HG03103 (cell line): ENCODE measurements around the gene DOCK4.
"Not testable (repeated sequence)": the region's sequence is repeated elsewhere in the genome, so short reads cannot be mapped to it uniquely, and the experiment has no call there.

Source experiments
- ATAC-seq: cut with Tn5 transposase; IDR thresholded peaks from one replicate; pipeline ENCODE4 v1.9.1; 2021; ENCODE audit warnings: low read depth; ENCODE audit not compliant: unreplicated experiment

The DOCK4 gene, protein sequence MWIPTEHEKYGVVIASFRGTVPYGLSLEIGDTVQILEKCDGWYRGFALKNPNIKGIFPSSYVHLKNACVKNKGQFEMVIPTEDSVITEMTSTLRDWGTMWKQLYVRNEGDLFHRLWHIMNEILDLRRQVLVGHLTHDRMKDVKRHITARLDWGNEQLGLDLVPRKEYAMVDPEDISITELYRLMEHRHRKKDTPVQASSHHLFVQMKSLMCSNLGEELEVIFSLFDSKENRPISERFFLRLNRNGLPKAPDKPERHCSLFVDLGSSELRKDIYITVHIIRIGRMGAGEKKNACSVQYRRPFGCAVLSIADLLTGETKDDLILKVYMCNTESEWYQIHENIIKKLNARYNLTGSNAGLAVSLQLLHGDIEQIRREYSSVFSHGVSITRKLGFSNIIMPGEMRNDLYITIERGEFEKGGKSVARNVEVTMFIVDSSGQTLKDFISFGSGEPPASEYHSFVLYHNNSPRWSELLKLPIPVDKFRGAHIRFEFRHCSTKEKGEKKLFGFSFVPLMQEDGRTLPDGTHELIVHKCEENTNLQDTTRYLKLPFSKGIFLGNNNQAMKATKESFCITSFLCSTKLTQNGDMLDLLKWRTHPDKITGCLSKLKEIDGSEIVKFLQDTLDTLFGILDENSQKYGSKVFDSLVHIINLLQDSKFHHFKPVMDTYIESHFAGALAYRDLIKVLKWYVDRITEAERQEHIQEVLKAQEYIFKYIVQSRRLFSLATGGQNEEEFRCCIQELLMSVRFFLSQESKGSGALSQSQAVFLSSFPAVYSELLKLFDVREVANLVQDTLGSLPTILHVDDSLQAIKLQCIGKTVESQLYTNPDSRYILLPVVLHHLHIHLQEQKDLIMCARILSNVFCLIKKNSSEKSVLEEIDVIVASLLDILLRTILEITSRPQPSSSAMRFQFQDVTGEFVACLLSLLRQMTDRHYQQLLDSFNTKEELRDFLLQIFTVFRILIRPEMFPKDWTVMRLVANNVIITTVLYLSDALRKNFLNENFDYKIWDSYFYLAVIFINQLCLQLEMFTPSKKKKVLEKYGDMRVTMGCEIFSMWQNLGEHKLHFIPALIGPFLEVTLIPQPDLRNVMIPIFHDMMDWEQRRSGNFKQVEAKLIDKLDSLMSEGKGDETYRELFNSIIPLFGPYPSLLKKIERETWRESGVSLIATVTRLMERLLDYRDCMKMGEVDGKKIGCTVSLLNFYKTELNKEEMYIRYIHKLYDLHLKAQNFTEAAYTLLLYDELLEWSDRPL (N-terminal part only)

DNA sequence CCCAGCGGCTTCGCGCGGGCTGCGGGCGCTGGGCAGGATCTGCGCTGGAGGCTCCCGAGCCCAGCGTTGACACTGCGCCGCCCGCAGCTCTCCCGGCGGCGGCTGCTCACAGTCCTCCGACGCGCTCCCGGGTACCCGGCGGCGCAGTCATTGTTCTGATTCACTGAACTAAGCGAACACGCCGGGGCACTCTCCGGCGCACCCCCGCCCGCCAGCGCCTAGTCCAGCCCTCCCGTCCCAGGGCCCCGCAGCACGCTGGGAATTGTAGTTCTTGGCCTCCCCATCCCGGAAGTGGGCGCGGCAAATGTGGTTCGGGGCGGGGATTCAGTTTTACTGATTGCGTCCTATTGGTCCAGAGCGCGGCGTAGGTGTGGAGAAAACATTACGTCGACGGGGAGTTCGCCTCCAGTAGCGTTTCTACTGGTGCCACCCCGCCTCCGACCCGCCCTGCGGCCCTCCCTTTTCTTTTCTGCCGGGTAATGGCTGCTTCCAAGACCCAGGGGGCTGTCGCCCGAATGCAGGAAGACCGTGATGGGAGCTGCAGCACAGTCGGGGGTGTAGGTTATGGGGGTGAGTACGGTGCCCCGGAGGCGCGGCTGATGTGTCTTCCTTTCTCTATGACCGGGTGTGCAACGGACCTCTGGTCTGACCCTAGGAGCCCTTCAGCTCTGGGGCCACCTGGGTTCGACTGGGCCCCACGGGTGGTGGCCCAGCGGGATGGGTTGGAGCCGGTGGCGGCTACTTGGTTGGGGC is at the start of gene DOCK4, which contains the start of gene ZNF277:
DOCK4 (minus strand) TSS at position 162 of the 753 bp plus-strand sequence. CDS start 261 bp downstream, outside the sequence.
ZNF277 (plus strand) TSS at position 458 of the 753 bp plus-strand sequence; CDS start at position 480, 22 bp downstream.
- peak; percentile 92 for ATAC-seq

DNA sequence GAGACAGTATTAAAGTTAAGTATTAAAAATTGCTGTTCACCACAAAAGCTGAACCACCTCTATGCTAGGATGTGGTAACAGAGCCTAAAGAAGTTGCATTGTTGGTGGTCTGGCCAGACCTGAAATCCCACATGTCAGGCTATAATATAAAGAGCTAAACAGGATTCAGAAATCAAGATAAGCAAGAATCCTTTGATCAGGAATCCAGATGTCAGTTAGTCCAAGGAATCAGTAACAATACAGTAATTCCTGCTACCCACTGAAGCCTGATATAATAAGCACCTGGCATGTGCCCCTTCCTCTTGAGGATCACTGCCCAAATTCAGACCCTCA is 49.2 kb upstream of the DOCK4 start:
- no peak for ATAC-seq

DNA sequence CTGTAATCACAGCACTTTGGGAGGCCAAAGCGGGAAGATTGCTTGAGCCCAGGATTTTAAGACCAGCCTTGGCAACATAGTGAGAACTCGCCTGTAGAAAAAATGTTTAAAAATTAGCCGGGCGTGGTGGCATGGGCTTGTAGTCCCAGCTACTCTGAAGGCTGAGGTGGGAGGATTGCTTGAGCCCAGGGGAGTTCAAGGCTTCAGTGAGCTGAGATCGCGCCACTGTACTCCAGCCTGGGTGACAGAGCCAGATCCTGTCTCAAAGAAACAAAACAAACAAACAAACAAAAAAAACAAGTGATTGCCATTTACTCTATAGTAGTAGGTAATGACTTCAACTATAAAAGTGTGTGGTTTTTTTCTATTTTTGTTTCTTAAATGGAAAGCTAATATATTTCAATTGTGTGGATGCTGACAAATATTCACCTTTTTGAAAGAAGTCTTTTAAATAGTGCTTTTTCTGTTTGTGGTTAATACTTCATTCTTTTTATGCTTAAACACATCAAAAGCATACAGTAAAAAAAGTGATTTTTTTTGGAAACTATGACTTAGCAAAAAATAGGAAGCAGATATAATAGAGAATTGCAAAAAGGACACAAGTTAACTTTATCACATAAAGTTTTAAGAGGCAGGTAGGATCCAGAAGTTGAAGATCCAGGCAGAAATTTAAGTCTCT is 48.6 kb upstream of the DOCK4 start:
- ATAC-seq, result no peak

DNA sequence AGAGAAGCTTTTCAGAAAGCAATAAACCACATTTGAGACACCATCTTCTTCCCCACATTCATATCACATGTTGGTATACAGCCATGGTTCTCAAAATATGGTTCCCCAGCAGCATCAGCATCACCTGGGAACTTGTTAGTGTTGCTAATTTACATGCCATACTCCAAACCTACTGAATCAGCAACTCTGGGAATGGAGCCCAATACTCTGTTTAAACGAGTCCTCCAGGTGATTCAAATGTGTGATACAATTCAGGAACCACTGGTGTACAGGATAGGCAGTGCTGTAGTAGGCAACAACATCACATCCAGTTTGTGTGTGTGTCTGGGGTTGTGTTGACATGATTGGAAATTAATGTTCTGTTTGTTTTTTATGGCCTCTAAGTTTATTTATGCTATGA is 48.0 kb upstream of the DOCK4 start:
- ATAC-seq, result no peak

DNA sequence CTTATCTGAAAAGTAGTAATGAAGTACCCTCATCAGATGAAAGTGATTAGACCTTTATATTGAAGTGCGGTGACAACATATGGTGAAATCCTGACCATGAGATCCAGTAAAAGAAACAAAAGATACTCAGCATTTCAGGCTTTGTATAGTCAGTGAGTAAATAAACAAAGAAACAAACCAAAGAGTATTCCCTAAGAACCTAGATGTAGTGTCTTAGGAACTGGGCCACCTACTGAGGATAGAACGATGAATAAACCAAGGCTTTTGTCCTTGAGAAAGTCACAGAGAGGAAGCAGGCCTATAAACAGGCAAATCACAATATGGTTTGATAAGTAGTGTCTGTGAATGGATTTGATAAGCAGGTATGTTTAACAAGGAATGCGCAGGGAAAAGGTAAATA is 46.5 kb upstream of the DOCK4 start:
- ATAC-seq, result no peak

DNA sequence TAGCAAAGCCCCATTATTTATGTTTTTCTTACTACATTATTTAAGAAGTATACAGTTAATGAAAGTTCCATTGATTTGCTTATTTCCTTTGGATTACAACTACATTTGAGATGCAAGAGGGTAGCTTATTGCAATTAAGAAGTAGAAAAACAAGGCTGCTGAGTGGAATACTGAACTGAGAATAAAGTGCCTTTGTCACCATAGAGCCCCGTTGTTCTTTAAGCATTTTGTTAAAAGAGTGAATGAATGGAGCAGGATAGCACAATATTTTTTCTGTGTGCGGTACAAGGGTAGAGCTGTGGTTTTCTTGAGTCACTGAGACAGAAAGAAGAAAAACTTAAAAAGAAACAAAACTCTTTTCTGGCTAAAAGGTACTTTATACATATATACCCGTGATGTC is 45.9 kb upstream of the DOCK4 start:
- no peak for ATAC-seq

DNA sequence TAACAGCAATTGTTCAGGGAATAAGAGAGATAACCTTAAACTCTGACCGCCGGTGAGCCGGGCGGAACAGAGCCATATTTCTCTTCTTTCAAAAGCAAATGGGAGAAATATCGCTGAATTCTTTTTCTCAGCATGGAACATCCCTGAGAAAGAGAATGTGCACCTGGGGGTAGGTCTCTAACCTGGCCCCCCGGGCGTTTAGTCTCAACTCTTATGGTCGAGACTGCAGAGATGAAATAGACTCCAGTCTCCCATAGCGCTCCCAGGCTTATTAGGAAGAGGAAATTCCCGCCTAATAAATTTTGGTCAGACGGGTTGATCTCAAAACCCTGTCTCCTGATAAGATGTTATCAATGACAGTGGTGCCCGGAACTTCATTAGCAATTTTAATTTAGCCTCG is 43.8 kb upstream of the DOCK4 start:
- ATAC-seq, result not testable (repeated sequence)

DNA sequence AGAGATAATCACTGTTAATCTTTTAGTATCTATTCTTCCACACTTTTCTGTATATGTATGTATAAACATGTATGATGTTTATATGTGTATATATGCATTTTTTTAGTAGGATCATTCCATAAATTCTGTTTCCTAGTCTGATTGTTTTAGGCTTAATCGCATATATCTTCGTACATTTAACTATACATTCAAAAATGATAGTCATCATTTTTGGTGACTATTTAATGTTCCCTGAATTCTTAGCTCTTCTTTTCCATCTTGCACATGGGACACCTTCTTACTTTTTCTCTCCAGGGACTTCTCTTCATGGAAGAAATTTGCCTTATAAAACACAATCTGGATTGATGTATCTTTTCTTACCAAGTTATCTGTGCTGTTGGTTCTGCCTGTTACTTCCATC is 42.4 kb upstream of the DOCK4 start:
- ATAC-seq, result no peak

DNA sequence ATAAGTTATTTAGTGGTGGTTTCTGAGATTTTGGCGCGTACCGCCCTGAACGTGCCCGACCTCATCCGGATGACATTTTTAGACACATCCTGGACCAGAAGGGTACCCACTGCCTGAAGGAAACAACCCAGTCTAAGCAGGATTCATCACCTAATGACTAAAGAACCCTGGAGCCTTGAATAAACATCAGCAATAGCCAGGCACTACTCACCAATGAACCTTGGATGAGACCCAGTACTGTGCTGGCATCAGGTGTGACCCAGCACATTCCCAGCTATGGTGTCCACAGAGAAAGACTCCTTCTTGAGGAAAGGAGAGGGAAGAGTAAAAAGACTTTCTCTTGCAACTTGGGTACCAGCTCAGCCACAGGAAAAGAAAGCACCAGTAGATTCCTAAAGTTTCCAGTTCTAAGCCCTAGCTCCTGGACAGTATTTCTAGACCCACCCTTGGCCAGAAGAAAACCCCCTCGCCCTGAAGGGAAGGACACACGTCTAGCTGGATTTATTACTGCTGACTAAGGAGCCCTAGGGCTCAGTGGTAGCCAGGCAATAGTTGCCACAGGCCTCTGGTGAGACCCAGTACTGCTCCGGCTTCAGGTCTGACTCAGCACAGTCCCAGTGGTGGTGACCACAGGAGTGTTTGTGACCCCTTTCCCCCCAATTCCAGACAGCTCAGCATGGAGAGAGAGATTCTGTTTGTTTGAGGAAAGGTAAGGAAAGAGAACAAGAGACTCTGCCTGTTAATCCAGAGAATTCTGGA is 32.8 kb upstream of the DOCK4 start:
- ATAC-seq, result no peak

DNA sequence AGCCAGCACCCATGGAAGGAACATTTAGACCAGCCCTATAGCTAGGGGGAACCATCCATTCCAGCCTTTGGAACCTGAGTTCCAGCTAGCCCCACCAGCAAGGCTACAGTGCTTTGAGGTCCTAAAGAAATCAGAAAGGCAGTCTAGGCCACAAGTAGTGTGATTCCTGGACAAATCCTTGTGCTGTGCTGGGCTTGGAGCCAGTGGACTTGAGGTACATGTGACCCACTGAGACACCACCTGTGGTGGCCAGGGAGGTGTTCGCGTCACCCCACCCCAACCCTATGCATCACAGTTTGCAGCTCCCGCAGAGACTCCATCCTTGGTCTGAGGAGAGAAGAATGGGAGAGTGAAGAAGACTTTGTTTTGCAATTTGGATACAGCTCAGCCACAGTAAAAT is 32.1 kb upstream of the DOCK4 start:
- ATAC-seq, result no peak

DNA sequence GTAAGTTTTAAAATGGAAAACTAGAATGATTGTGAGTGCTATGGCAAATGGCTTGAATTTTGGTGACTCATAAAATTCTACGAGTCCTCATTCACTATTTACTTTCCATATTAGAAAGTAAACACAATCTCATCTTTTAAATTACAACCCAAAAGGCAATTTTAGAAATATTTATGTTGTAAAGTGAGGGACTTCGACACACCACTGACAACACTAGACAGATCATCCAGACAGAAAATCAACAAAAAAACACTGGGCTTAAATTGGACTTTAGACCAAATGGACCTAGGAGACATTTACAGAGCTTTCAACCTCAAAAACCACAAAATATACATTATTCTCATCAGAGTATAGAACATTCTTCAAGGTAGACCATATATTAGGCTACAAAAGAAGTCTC is 30.4 kb upstream of the DOCK4 start:
- no peak for ATAC-seq

DNA sequence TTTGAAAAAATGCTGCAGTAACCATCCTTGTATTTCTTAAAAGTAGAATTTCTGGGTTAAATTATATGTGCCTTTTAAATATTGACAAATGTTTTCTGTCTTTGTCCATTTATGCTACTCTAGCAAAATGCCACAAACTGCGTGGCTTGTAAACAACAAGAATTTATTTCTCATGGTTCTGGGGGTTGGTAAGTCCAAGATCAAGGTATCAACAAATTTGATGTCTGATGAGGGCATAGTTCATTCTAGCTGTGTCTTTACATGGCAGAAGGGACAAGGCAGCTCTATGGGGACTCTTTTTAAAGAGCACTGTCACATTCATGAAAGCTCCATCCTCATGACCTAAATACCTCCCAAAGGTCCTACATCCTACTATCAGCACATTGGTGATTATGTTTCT is 27.9 kb upstream of the DOCK4 start:
- no peak for ATAC-seq

DNA sequence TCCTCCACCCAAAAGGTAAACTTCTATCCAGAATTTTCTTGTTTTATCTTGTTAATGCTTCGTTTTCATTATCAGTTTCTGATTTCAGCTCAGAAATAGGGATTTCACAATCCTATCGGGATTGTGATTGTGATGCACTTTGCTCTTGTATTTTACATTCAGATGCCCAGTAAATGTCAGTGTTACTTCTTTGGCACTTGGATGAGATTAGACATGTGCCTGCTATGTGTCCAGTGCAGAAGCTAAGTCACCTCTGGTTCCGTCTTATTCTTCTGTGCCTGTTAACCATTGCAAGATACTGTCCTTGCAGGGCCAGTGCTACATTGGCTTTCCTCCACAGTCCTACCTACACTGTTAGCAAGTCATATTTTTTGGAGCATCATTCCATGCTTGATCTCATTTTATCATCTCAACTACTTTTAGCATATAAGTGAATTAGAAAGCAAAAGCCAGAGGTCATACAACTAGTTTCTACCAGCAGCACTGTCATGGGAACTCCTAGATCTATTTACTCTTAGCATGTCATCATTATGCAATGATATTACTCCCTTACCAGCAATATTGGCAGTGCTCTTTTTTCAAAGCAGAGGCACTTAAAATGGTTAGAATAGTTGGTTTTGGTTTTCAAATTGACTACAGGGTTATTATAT is 27.0 kb upstream of the DOCK4 start:
- ATAC-seq, result no peak

DNA sequence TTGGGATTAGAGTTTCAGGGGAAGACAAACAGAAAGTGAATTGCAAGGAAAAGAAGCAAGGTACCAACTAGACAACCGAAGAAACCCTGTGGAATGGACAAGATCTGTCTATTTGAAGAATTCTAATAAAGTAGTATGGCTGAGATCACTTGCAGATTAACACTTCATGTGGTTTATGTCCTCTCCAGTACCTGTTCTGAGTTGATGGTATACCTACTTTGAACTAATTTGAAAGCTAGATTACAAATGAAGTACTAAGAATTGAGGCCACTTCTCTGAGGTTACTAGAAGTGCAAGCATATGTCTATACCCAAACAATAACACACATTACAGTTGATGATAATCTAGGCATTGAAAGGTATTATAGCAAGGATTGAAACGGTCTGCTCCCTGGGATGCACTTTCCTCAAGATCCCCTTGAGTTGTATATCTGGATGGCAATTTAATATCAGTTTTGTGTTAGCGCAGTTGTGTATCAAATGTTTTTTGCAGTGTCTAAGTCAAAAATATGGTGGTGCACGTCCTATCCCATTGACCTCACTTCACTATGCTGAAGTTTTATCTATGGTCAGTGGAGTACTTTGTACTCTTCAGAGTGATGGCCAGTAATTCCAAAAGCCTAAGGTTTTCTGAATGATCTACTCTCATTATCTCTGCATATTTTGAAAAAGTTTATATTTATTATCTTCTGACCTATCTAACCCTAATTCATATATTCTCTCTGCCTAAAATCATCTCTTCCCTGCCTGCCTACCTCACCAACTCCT is 26.2 kb upstream of the DOCK4 start:
- no peak for ATAC-seq

DNA sequence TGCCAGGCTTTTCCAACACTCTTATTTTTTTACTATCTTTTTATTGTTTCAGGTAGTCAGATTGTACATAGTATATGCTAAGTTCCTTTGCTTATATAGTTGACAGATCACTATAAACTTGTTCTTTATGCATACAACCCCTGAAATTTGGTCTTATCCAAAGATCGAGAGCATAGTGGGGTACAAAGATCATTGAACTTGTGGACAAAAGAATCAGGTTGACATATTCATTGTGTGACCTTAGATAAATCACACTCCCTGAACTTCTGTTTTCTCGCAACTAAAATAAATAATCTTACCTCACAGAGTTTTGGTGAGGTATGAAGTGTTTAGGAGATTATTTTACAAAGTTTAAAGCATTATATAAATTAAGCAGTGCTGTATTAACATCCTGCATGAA is 22.4 kb upstream of the DOCK4 start:
- no peak for ATAC-seq

DNA sequence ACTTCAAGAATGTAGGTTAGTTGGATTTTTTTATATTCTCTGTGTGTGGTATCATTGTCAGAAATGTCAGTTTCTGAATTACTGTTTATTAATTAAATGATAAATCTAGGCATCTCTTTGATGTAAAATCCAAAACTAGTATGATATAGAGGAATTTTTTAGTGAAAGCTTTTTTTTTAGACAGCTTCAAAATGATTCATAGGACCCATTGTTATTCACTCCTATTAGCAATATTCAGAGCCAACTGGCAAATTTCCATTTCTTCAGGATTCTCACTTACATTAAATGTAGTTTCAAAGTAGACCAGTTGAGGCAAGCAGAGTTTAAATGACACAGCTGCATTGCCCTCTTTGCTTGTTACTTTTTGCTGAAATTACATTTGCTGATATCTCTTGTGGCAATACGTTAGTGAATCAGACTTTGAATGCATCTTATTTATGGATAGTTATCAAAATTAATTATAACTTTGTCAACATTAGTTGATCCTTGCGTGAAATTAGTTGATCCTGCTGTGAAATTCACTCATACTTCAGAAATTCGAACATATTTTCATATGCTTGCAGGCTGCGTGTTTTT is 20.6 kb upstream of the DOCK4 start:
- no peak for ATAC-seq

DNA sequence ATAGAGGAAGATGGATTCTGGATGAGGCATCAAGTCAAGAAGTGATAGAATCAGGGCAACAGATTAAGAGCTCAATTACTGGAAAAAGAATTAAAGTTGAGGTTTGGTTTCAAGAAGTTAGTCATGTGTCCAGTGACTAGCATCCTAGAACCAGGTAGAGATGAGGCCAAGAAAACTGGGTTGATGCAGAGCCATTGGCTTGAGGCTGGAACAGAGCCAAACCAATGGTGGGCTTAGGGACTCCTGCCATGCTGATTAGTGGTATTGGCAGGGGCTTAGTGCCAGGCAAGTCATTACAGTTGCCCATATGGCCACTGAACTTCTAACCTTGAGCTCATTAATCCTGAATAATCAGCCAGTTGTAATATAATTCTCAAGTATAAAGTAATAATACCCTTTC is 18.8 kb upstream of the DOCK4 start:
- no peak for ATAC-seq
